ENCODE data around the gene ARFIP1. TPM values are rescaled to one million over a fixed set of nuclear protein-coding genes. Genes with fewer than 3 reads are reported as not detected.
"Not testable (repeated sequence)": the region's sequence is repeated elsewhere in the genome, so short reads cannot be mapped to it uniquely, and the experiment has no call there.

ARFIP1 gene
- total RNA-seq, 1 donor from 2014 or later: 37.2 TPM

DNA sequence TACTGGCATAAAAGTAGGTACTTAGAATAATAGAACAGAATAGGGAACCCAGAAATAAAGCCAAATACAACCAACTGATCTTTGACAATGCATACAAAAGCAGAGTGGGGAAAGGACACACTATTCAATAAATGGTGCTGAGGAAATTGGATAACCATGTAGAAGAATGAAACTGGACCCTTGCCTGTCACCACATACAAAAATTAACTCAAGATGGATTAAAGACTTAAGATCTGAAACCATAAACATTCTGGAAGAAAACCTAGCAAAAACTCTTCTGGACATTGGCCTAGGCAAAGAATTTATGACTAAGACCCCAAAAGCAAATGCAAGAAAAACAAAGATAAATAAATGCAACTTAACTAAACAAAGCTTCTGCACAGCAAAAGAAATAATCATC is 45.6 kb downstream of the ARFIP1 start:
- Histone ChIP-seq H3K27me3 (ENCODE audit: low read depth) (no peaks in the 10 kb centered on the region), H3K4me1 (no peaks in the 10 kb centered on the region), H3K9me3 (peaks cover 12% of the 10 kb centered on the region), H3K36me3 (no peaks in the 10 kb centered on the region), H3K4me3 (no peak overlapping the region), H3K27ac (no peak overlapping the region)
- TF ChIP-seq, protein P1, sequence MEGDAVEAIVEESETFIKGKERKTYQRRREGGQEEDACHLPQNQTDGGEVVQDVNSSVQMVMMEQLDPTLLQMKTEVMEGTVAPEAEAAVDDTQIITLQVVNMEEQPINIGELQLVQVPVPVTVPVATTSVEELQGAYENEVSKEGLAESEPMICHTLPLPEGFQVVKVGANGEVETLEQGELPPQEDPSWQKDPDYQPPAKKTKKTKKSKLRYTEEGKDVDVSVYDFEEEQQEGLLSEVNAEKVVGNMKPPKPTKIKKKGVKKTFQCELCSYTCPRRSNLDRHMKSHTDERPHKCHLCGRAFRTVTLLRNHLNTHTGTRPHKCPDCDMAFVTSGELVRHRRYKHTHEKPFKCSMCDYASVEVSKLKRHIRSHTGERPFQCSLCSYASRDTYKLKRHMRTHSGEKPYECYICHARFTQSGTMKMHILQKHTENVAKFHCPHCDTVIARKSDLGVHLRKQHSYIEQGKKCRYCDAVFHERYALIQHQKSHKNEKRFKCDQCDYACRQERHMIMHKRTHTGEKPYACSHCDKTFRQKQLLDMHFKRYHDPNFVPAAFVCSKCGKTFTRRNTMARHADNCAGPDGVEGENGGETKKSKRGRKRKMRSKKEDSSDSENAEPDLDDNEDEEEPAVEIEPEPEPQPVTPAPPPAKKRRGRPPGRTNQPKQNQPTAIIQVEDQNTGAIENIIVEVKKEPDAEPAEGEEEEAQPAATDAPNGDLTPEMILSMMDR (IDR thresholded peaks at IDR 0.05): no peak
- no peak for ATAC-seq
- intact Hi-C loops (cut with DNase I): no loop called here
- DNase-seq: no peak

DNA sequence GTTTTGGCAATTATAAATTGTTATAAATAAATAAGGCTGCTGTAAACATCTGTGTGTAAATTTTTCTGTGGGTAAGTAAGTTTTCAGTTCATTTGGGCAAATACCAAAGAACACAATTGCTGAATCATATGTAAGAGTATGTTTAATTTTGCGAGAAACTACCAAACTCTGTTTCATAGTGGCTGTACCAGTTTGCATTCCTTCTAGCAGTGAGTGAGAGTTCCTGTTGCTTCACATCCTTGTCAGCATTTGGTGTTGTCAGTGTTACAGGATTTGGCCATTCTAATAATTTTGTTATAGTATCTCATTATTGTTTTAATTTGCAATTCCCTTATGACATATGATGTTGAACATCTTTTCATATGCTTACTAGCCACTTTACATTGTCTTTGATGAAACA is 48.4 kb downstream of the ARFIP1 start:
- no peak for DNase-seq
- H3K9me3 ChIP-seq: peaks cover 12% of the 10 kb centered on the region
- no peaks in the 10 kb centered on the region for H3K4me1 ChIP-seq
- TF ChIP-seq, protein P1 (IDR thresholded peaks at IDR 0.05): no peak
- H3K36me3 ChIP-seq: peaks cover 8% of the 10 kb centered on the region
- no peak for ATAC-seq
- intact Hi-C loops (cut with DNase I): no loop called here
- no peaks in the 10 kb centered on the region for H3K27me3 ChIP-seq (ENCODE audit: low read depth)
- H3K27ac ChIP-seq: no peak overlapping the region
- H3K4me3 ChIP-seq: no peak overlapping the region

- no peak overlapping the region for H3K4me3 ChIP-seq
- TF ChIP-seq, protein P1 (IDR thresholded peaks at IDR 0.05): no peak
- ATAC-seq (no peak), DNase-seq (no peak)
- H3K27ac ChIP-seq: no peak overlapping the region
- intact Hi-C loops (cut with DNase I): no loop called here
- no peaks in the 10 kb centered on the region for H3K27me3 ChIP-seq (ENCODE audit: low read depth)
- H3K9me3 ChIP-seq: peaks cover 12% of the 10 kb centered on the region
- peaks cover 15% of the 10 kb centered on the region for H3K36me3 ChIP-seq
- H3K4me1 ChIP-seq: no peaks in the 10 kb centered on the region
Observed at GRCh38 chr4:152831416-152831815, 51.7 kb downstream of the ARFIP1 start.

GRCh38 chr4:152836936-152837335 is 57.2 kb downstream of the ARFIP1 start:
- peaks cover 7% of the 10 kb centered on the region for H3K36me3 ChIP-seq

GRCh38 chr4:152839729-152840128 is 60.0 kb downstream of the ARFIP1 start:
- H3K9me3 ChIP-seq; H3K27me3 ChIP-seq (ENCODE audit: low read depth); H3K4me3 ChIP-seq; DNase-seq; ATAC-seq; H3K4me1 ChIP-seq; H3K36me3 ChIP-seq; H3K27ac ChIP-seq: not testable (repeated sequence)
- intact Hi-C loops (cut with DNase I): loop anchor here (10.0 kb wide), 1 partner anchor 245 kb away; no protein-coding TSS in a partner anchor

More at GRCh38 chr4:152836936-152837335, 57.2 kb downstream of the ARFIP1 start:
- ATAC-seq (no peak), DNase-seq (no peak)
- TF ChIP-seq, protein P1 (IDR thresholded peaks at IDR 0.05): no peak
- Histone ChIP-seq H3K27me3 (ENCODE audit: low read depth) (no peaks in the 10 kb centered on the region), H3K4me1 (no peaks in the 10 kb centered on the region), H3K27ac (no peak overlapping the region), H3K4me3 (no peak overlapping the region), H3K9me3 (no peaks in the 10 kb centered on the region)
- intact Hi-C loops (cut with DNase I): no loop called here

- DNase-seq: no peak
- Histone ChIP-seq H3K4me3 (no peak overlapping the region), H3K36me3 (no peaks in the 10 kb centered on the region), H3K27ac (no peak overlapping the region), H3K4me1 (no peaks in the 10 kb centered on the region), H3K9me3 (no peaks in the 10 kb centered on the region), H3K27me3 (ENCODE audit: low read depth) (no peaks in the 10 kb centered on the region)
- intact Hi-C loops (cut with DNase I): loop anchor here (10.0 kb wide), 1 partner anchor 241 kb away; no protein-coding TSS in a partner anchor
- no peak for ATAC-seq
- TF ChIP-seq, protein P1 (IDR thresholded peaks at IDR 0.05): no peak
Observed at GRCh38 chr4:152843481-152844090, 63.8 kb downstream of the ARFIP1 start.

Data from lower lobe of right lung (tissue), 2 donors.